Measurements from ENCODE around the gene HNRNPM. TPM values are rescaled to one million over a fixed set of nuclear protein-coding genes. Genes with fewer than 3 reads are reported as not detected.

The HNRNPM gene
- total RNA-seq, 1 experiment from 2014 or later: 140 TPM

GRCh38 chr19:8460516-8461298 is 15.9 kb downstream of the HNRNPM start:
- no peak for DNase-seq (ENCODE audit: low read depth)

GRCh38 chr19:8461376-8461775 is 16.6 kb downstream of the HNRNPM start:
- DNase-seq (ENCODE audit: low read depth): no peak

- DNase-seq (ENCODE audit: low read depth): no peak
Observed at GRCh38 chr19:8461891-8462290, 17.1 kb downstream of the HNRNPM start.

GRCh38 chr19:8462571-8462970 is 17.8 kb downstream of the HNRNPM start:
- no peak for DNase-seq (ENCODE audit: low read depth)

- no peak for DNase-seq (ENCODE audit: low read depth)
Observed at GRCh38 chr19:8463365-8463764, 18.6 kb downstream of the HNRNPM start.

- no peak for DNase-seq (ENCODE audit: low read depth)
Observed at GRCh38 chr19:8466018-8466417, 21.2 kb downstream of the HNRNPM start.

- no peak for DNase-seq (ENCODE audit: low read depth)
Observed at GRCh38 chr19:8468124-8468523, 23.3 kb downstream of the HNRNPM start.

GRCh38 chr19:8468761-8469373 is 24.1 kb downstream of the HNRNPM start:
- DNase-seq (ENCODE audit: low read depth): no peak

GRCh38 chr19:8469613-8470368 is 25.0 kb downstream of the HNRNPM start:
- DNase-seq (ENCODE audit: low read depth): no peak

GRCh38 chr19:8473648-8474476 is 29.1 kb downstream of the HNRNPM start:
- no peak for DNase-seq (ENCODE audit: low read depth)

GRCh38 chr19:8475005-8475404 is 30.2 kb downstream of the HNRNPM start:
- no peak for DNase-seq (ENCODE audit: low read depth)

GRCh38 chr19:8476524-8476923 is 31.7 kb downstream of the HNRNPM start:
- DNase-seq (ENCODE audit: low read depth): no peak

- DNase-seq (ENCODE audit: low read depth): no peak
Observed at GRCh38 chr19:8477889-8478288, 33.1 kb downstream of the HNRNPM start.

- DNase-seq (ENCODE audit: low read depth): no peak
Observed at GRCh38 chr19:8478598-8478997, 33.8 kb downstream of the HNRNPM start.

GRCh38 chr19:8481201-8481600 is 36.4 kb downstream of the HNRNPM start:
- DNase-seq (ENCODE audit: low read depth): no peak

GRCh38 chr19:8481616-8482015 is 36.8 kb downstream of the HNRNPM start:
- DNase-seq (ENCODE audit: low read depth): no peak

- no peak for DNase-seq (ENCODE audit: low read depth)
Observed at GRCh38 chr19:8482696-8483095, 37.9 kb downstream of the HNRNPM start.

- no peak for DNase-seq (ENCODE audit: low read depth)
Observed at GRCh38 chr19:8483165-8483564, 38.4 kb downstream of the HNRNPM start.

GRCh38 chr19:8484331-8484894 is 39.6 kb downstream of the HNRNPM start:
- DNase-seq (ENCODE audit: low read depth): no peak

- no peak for DNase-seq (ENCODE audit: low read depth)
Observed at GRCh38 chr19:8485561-8486371, 41.0 kb downstream of the HNRNPM start.
